Epithelial cell of umbilical artery (primary cell): ENCODE results near the gene COL12A1. TPM values are rescaled to one million over a fixed set of nuclear protein-coding genes. Genes with fewer than 3 reads are reported as not detected.

Experiments used
- total RNA-seq: library from RNA; depleted of rRNA; stranded (reverse); fragments of >200 nt; gene quantifications from 2 replicates; pipeline ENCODE4 v1.2.3, GENCODE V29; 2014

The COL12A1 gene
- 11.1 and 16.9 TPM in 2 replicates for total RNA-seq

DNA sequence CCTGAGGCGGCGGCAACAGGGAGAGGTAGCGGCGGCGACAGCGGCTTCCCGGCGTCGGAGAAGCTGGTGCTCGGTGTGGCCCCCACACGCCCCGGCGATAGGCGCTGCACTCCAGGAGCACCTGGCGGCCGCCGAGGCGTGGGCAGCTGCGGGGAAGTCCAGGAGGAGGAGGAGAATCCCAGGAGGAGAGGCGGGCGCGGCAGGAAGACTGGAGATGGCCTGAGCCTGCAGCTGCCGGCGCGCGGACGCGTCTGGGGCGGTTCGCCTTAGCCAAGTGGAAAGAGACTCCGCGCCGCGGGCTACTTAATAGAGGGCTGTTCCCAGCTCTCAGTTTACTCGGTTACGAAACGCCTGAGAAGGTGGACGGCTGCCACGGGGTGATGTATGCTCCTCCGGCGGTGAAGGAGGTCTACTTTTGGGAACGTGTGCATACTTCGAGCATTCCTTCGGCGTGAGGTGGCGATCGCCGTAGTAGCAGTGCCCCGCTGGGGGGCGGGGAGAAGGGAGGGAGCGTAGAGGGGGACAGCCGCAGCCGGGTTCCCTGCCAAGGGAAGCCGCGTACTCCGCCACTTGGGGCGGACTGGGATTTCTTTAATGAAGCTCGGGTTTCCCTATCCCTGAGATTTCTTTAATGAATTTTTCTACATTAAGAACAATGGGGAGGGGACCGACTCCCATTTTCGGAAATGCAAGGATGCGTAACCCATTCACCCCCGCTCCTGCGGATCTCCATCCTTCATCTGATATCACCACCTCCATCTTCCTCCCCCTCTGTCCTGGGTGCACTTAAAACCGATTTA lies at the start of gene COL12A1:
COL12A1 (minus strand) TSS at position 278 of the 800 bp plus-strand sequence. CDS start 3,261 bp downstream, outside the sequence.

DNA sequence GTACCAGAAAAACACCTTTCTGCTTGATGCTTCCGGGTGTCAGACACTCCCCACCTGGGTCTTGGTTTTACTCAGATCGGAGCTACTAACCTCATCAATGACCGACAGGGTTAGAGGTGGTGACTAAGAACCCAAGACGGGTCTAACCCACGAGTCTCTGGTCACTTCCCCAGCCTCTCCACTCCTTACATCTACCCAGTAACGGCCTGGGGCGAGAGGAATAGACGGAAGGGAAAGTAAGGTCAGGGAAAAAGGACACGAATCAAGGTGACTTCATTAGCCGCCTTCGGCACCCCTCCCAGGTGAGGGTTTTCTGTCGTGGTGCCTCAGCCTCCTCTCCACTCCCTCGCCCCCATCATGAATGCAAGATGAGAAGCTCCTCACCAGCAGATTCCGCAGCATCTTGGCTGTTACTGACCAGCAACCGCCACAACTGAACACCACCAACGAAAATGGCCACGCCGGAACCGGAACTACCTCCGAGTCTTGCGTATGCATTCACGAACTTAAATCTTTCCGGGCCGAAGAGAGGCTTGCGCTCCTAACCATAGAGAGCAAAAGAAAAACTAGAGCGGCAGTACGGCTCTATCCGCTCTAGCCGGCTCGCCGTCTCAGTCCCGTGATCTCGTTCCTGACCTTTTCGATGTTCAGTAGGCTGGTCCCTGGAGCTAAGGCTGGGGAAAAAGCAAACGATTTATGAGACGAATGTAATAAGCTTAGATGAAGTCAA lies 37.6 kb upstream of the COL12A1 start, which contains the start of gene COX7A2:
COX7A2 (minus strand) TSS at position 469 of the 730 bp plus-strand sequence; CDS start at position 402, 67 bp downstream.

Other genes with a start within 250 kb of the COL12A1 start
- 337 and 501 TPM in 2 replicates for gene COX7A2, start 37.7 kb upstream of the COL12A1 start, total RNA-seq
- 371 and 420 TPM in 2 replicates for gene TMEM30A, start 78.7 kb upstream of the COL12A1 start, total RNA-seq